CD4-positive, alpha-beta memory T cell (primary cell): ENCODE results near the gene RHOJ. TPM values are rescaled to one million over a fixed set of nuclear protein-coding genes. Genes with fewer than 3 reads are reported as not detected.

Experiments used
- CTCF ChIA-PET: fragments of 350-600 bp; sonication (Branson Sonifier 250); formaldehyde crosslinking; loops from one replicate; lab custom pipeline; 2021; ENCODE audit warnings: inconsistent platforms; ENCODE audit not compliant: partially characterized antibody; lab: Charles Lee
- POLR2A ChIA-PET: fragments of 350-600 bp; sonication (Branson Sonifier 250); formaldehyde crosslinking; loops from one replicate; lab custom pipeline; 2021; ENCODE audit not compliant: partially characterized antibody; lab: Charles Lee
- DNase-seq, 5 donors: peaks; one replicate each; pipeline versions ENCODE4 v3.0.0 to v3.0.0-alpha.2; 2020 to 2022; ENCODE audit warnings: mixed read lengths in 1 of 5
- H3K27ac ChIP-seq: one replicate; pipeline ENCODE4 v1.7.0; 2013; ENCODE audit warnings: low read depth, low read length
- H3K27me3 ChIP-seq: 2 replicates; pipeline ENCODE4 v1.7.0; 2013; ENCODE audit warnings: mild to moderate bottlenecking, low read length, moderate library complexity; ENCODE audit not compliant: insufficient read depth
- H3K36me3 ChIP-seq: 2 replicates; pipeline ENCODE4 v1.7.0; 2013; ENCODE audit warnings: mild to moderate bottlenecking, low read length, moderate library complexity; ENCODE audit not compliant: insufficient read depth
- H3K4me1 ChIP-seq: 2 replicates; pipeline ENCODE4 v1.7.0; 2013; ENCODE audit warnings: mild to moderate bottlenecking, low read length, moderate library complexity; ENCODE audit not compliant: insufficient read depth
- H3K4me3 ChIP-seq, 2 donors: one replicate each; pipeline ENCODE4 v1.7.0; 2013; ENCODE audit warnings: low read length in 2 of 2, mild to moderate bottlenecking in 1 of 2
- H3K9me3 ChIP-seq, 2 donors: one replicate each; pipeline ENCODE4 v1.7.0; 2013; ENCODE audit warnings: low read length in 2 of 2, control low read depth in 1 of 2; ENCODE audit not compliant: control insufficient read depth in 1 of 2
- H3K27ac Mint-ChIP-seq, 7 donors: one replicate each; pipeline ENCODE4 v1.8.0; 2020 to 2021; ENCODE audit warnings: mixed read lengths in 7 of 7, mild to moderate bottlenecking in 6 of 7, inconsistent platforms in 3 of 7, moderate library complexity in 3 of 7
- H3K27me3 Mint-ChIP-seq, 2 donors: one replicate each; pipeline ENCODE4 v1.8.0; 2020 to 2021; ENCODE audit warnings: mixed read lengths in 2 of 2
- H3K36me3 Mint-ChIP-seq, 2 donors: one replicate each; pipeline ENCODE4 v1.8.0; 2020 to 2021; ENCODE audit warnings: mixed read lengths in 2 of 2, inconsistent platforms in 1 of 2, mild to moderate bottlenecking in 1 of 2
- H3K4me1 Mint-ChIP-seq, 4 donors: one replicate each; pipeline ENCODE4 v1.8.0; 2020 to 2021; ENCODE audit warnings: mixed read lengths in 4 of 4, mild to moderate bottlenecking in 1 of 4
- H3K4me3 Mint-ChIP-seq, 8 donors: one replicate each; pipeline ENCODE4 v1.8.0; 2020 to 2021; ENCODE audit warnings: mixed read lengths in 8 of 8, mild to moderate bottlenecking in 7 of 8, moderate library complexity in 6 of 8, inconsistent platforms in 3 of 8
- H3K9me3 Mint-ChIP-seq, 8 donors: one replicate each; pipeline ENCODE4 v1.8.0; 2020 to 2021; ENCODE audit warnings: mixed read lengths in 8 of 8, mild to moderate bottlenecking in 5 of 8, inconsistent platforms in 3 of 8, moderate library complexity in 1 of 8
- intact Hi-C: fragments of 100-400 bp; cut with micrococcal nuclease; formaldehyde crosslinking; loops from one replicate; pipeline ENCODE4 v1.15.1; 2023
- polyA plus RNA-seq, 2 donors: library from polyadenylated mRNA; unstranded; fragments of 300-500 nt; fragmentation: Illumina TruSeq; gene quantifications; one replicate each; pipeline ENCODE4 v1.2.3, GENCODE V29; 2021
- total RNA-seq, 2 experiments: library from RNA; stranded (reverse); gene quantifications; one replicate each; pipeline ENCODE4 v1.2.3, GENCODE V29; 2021

The RHOJ gene
- total and polyA plus RNA-seq, 4 experiments from 2014 or later, result not detected

GRCh38 chr14:63205044-63205575, 867 bp downstream of the RHOJ start:
- no peak for DNase-seq
- Histone ChIP-seq H3K36me3 (no peaks in the 10 kb centered on the region), H3K27ac (no peak overlapping the region), H3K27me3 (no peaks in the 10 kb centered on the region), H3K4me1 (peaks cover 4% of the 10 kb centered on the region), H3K4me3 (no peak overlapping the region), H3K9me3 (no peaks in the 10 kb centered on the region)
- intact Hi-C loops, result no loop called here
- H3K4me1 Mint-ChIP-seq, result no peaks in the 10 kb centered on the region
- H3K4me3 Mint-ChIP-seq, result no peak overlapping the region
- ChIA-PET POLR2A (no interaction called here), CTCF (no interaction called here)
- H3K27ac Mint-ChIP-seq, result no peak overlapping the region
- peaks cover 5 to 6% of the 10 kb centered on the region in 2 donors for H3K27me3 Mint-ChIP-seq
- H3K9me3 Mint-ChIP-seq, result peaks cover 0 to 4% (median 0%) of the 10 kb centered on the region in 8 donors
- H3K36me3 Mint-ChIP-seq, result no peaks in the 10 kb centered on the region

GRCh38 chr14:63205866-63206265, 1.6 kb downstream of the RHOJ start:
- Mint-ChIP-seq H3K27ac (no peak overlapping the region), H3K27me3 (peaks cover 3 to 5% of the 10 kb centered on the region in 2 donors), H3K9me3 (peaks cover 0 to 4% (median 0%) of the 10 kb centered on the region in 8 donors), H3K4me1 (no peaks in the 10 kb centered on the region), H3K36me3 (no peaks in the 10 kb centered on the region), H3K4me3 (no peak overlapping the region)
- ChIA-PET POLR2A (no interaction called here), CTCF (no interaction called here)
- no peaks in the 10 kb centered on the region for H3K27me3 ChIP-seq
- H3K4me3 ChIP-seq, result no peak overlapping the region
- H3K9me3 ChIP-seq, result no peaks in the 10 kb centered on the region
- H3K27ac ChIP-seq, result no peak overlapping the region
- peaks cover 4% of the 10 kb centered on the region for H3K4me1 ChIP-seq
- intact Hi-C loops, result no loop called here
- DNase-seq, result no peak
- H3K36me3 ChIP-seq, result no peaks in the 10 kb centered on the region

GRCh38 chr14:63209160-63209559, 4.9 kb downstream of the RHOJ start:
- no peak overlapping the region for H3K27ac Mint-ChIP-seq
- CTCF ChIA-PET, result no interaction called here

GRCh38 chr14:63210812-63211211, 6.6 kb downstream of the RHOJ start:
- peaks cover 0 to 4% (median 0%) of the 10 kb centered on the region in 8 donors for H3K9me3 Mint-ChIP-seq
- POLR2A ChIA-PET, result no interaction called here
- no peak overlapping the region for H3K4me3 Mint-ChIP-seq
- no peaks in the 10 kb centered on the region for H3K9me3 ChIP-seq
- H3K4me3 ChIP-seq, result no peak overlapping the region
- H3K4me1 ChIP-seq, result no peaks in the 10 kb centered on the region
- H3K27ac Mint-ChIP-seq, result no peak overlapping the region
- no peak for DNase-seq
- no peak overlapping the region for H3K27ac ChIP-seq
- H3K4me1 Mint-ChIP-seq, result no peaks in the 10 kb centered on the region
- H3K36me3 ChIP-seq, result no peaks in the 10 kb centered on the region
- intact Hi-C loops, result no loop called here
- H3K27me3 Mint-ChIP-seq, result peaks cover 5 to 7% of the 10 kb centered on the region in 2 donors
- CTCF ChIA-PET, result no interaction called here
- H3K27me3 ChIP-seq, result no peaks in the 10 kb centered on the region
- no peaks in the 10 kb centered on the region for H3K36me3 Mint-ChIP-seq

More at GRCh38 chr14:63209160-63209559, 4.9 kb downstream of the RHOJ start:
- DNase-seq, result no peak
- no peaks in the 10 kb centered on the region for H3K36me3 ChIP-seq
- Mint-ChIP-seq H3K4me3 (no peak overlapping the region), H3K27me3 (peaks cover 4% of the 10 kb centered on the region in 2 donors), H3K9me3 (peaks cover 0 to 4% (median 0%) of the 10 kb centered on the region in 8 donors), H3K36me3 (no peaks in the 10 kb centered on the region), H3K4me1 (no peaks in the 10 kb centered on the region)
- H3K9me3 ChIP-seq, result no peaks in the 10 kb centered on the region
- H3K4me3 ChIP-seq, result no peak overlapping the region
- H3K27ac ChIP-seq, result no peak overlapping the region
- no peaks in the 10 kb centered on the region for H3K27me3 ChIP-seq
- POLR2A ChIA-PET, result no interaction called here
- intact Hi-C loops, result no loop called here
- H3K4me1 ChIP-seq, result no peaks in the 10 kb centered on the region

- intact Hi-C loops, result no loop called here
- no peaks in the 10 kb centered on the region for H3K36me3 Mint-ChIP-seq
- ChIA-PET POLR2A (no interaction called here), CTCF (no interaction called here)
- H3K27ac Mint-ChIP-seq, result no peak overlapping the region
- no peak for DNase-seq
- H3K9me3 Mint-ChIP-seq, result peaks cover 0 to 4% (median 0%) of the 10 kb centered on the region in 8 donors
- Histone ChIP-seq H3K27me3 (no peaks in the 10 kb centered on the region), H3K9me3 (no peaks in the 10 kb centered on the region), H3K27ac (no peak overlapping the region), H3K4me3 (no peak overlapping the region), H3K36me3 (no peaks in the 10 kb centered on the region), H3K4me1 (no peaks in the 10 kb centered on the region)
- peaks cover 5 to 7% of the 10 kb centered on the region in 2 donors for H3K27me3 Mint-ChIP-seq
- H3K4me1 Mint-ChIP-seq, result no peaks in the 10 kb centered on the region
- H3K4me3 Mint-ChIP-seq, result no peak overlapping the region
Measured at GRCh38 chr14:63212209-63212608, 8.0 kb downstream of the RHOJ start.

- Mint-ChIP-seq H3K36me3 (no peaks in the 10 kb centered on the region), H3K9me3 (peaks cover 0 to 4% (median 0%) of the 10 kb centered on the region in 8 donors), H3K27me3 (peaks cover 5 to 7% of the 10 kb centered on the region in 2 donors), H3K27ac (no peak overlapping the region), H3K4me3 (no peak overlapping the region), H3K4me1 (no peaks in the 10 kb centered on the region)
- Histone ChIP-seq H3K36me3 (no peaks in the 10 kb centered on the region), H3K4me1 (no peaks in the 10 kb centered on the region), H3K27me3 (no peaks in the 10 kb centered on the region), H3K4me3 (no peak overlapping the region), H3K27ac (no peak overlapping the region), H3K9me3 (no peaks in the 10 kb centered on the region)
- POLR2A ChIA-PET, result no interaction called here
- CTCF ChIA-PET, result no interaction called here
- no peak for DNase-seq
- intact Hi-C loops, result no loop called here
Measured at GRCh38 chr14:63212776-63213500, 8.7 kb downstream of the RHOJ start.

- no peak overlapping the region for H3K27ac ChIP-seq
- H3K27me3 ChIP-seq, result no peaks in the 10 kb centered on the region
- H3K27me3 Mint-ChIP-seq, result peaks cover 5 to 9% of the 10 kb centered on the region in 2 donors
- no peaks in the 10 kb centered on the region for H3K4me1 Mint-ChIP-seq
- intact Hi-C loops, result no loop called here
- no peaks in the 10 kb centered on the region for H3K36me3 ChIP-seq
- H3K9me3 Mint-ChIP-seq, result peaks cover 0 to 4% (median 0%) of the 10 kb centered on the region in 8 donors
- DNase-seq, result no peak
- H3K27ac Mint-ChIP-seq, result no peak overlapping the region
- no peaks in the 10 kb centered on the region for H3K9me3 ChIP-seq
- no peak overlapping the region for H3K4me3 ChIP-seq
- H3K36me3 Mint-ChIP-seq, result no peaks in the 10 kb centered on the region
- POLR2A ChIA-PET, result no interaction called here
- no peak overlapping the region for H3K4me3 Mint-ChIP-seq
- H3K4me1 ChIP-seq, result no peaks in the 10 kb centered on the region
- CTCF ChIA-PET, result no interaction called here
Measured at GRCh38 chr14:63214417-63215196, 10.4 kb downstream of the RHOJ start.
